DMS 273 (cell line): ENCODE measurements around the gene DNAH1.

Experiments
- DNase-seq: peaks from one replicate; lab custom pipeline; 2025; ENCODE audit not compliant: unreplicated experiment; lab: John Stamatoyannopoulos, UW

Gene DNAH1

GRCh38 chr3:52402101-52402521 lies 86.0 kb downstream of the DNAH1 start:
- DNase-seq: no peak

- DNase-seq: no peak
Measured at GRCh38 chr3:52402706-52403270, 86.7 kb downstream of the DNAH1 start.

- no peak for DNase-seq
Measured at GRCh38 chr3:52403271-52403841, 87.2 kb downstream of the DNAH1 start.

- DNase-seq: no peak
Measured at GRCh38 chr3:52403955-52404354, 87.8 kb downstream of the DNAH1 start.

- no peak for DNase-seq
Measured at GRCh38 chr3:52404391-52404790, 88.3 kb downstream of the DNAH1 start.

- no peak for DNase-seq
Measured at GRCh38 chr3:52405066-52405465, 88.9 kb downstream of the DNAH1 start.

- no peak for DNase-seq
Measured at GRCh38 chr3:52405601-52406110, 89.5 kb downstream of the DNAH1 start.

GRCh38 chr3:52406231-52406661 lies 90.1 kb downstream of the DNAH1 start:
- no peak for DNase-seq

- DNase-seq: no peak
Measured at GRCh38 chr3:52406791-52407510, 90.8 kb downstream of the DNAH1 start.

- no peak for DNase-seq
Measured at GRCh38 chr3:52407779-52408178, 91.7 kb downstream of the DNAH1 start.

GRCh38 chr3:52408466-52408865 lies 92.3 kb downstream of the DNAH1 start:
- no peak for DNase-seq

- DNase-seq: no peak
Measured at GRCh38 chr3:52415800-52416199, 99.7 kb downstream of the DNAH1 start.

GRCh38 chr3:52420388-52420787 lies 104.3 kb downstream of the DNAH1 start:
- no peak for DNase-seq

GRCh38 chr3:52422669-52423068 lies 106.5 kb downstream of the DNAH1 start:
- DNase-seq: no peak

GRCh38 chr3:52423173-52423572 lies 107.1 kb downstream of the DNAH1 start:
- no peak for DNase-seq

GRCh38 chr3:52428151-52429005 lies 112.3 kb downstream of the DNAH1 start:
- DNase-seq: peak; percentile 81

- no peak for DNase-seq
Measured at GRCh38 chr3:52429031-52429430, 112.9 kb downstream of the DNAH1 start.

GRCh38 chr3:52429779-52430415 lies 113.8 kb downstream of the DNAH1 start:
- DNase-seq: no peak

GRCh38 chr3:52430416-52430810 lies 114.3 kb downstream of the DNAH1 start:
- DNase-seq: no peak

GRCh38 chr3:52431459-52432223 lies 115.5 kb downstream of the DNAH1 start:
- no peak for DNase-seq
